Nephron (organoid): ENCODE measurements around the gene CXCR4.

ENCODE experiments used
- H3K27ac Mint-ChIP-seq, 3 experiments: 2 replicates each; pipeline ENCODE4 v1.8.0; 2020; ENCODE audit warnings: mixed read lengths in 3 of 3, mild to moderate bottlenecking in 2 of 3, moderate library complexity in 1 of 3
- H3K27me3 Mint-ChIP-seq: 2 replicates; pipeline ENCODE4 v1.8.0; 2021; ENCODE audit warnings: low read depth, mild to moderate bottlenecking, moderate library complexity, mixed read lengths
- H3K36me3 Mint-ChIP-seq: 2 replicates; pipeline ENCODE4 v1.8.0; 2020; ENCODE audit warnings: low read depth, mixed read lengths
- H3K4me1 Mint-ChIP-seq: 2 replicates; pipeline ENCODE4 v1.8.0; 2020; ENCODE audit warnings: mixed read lengths
- H3K4me3 Mint-ChIP-seq, 3 experiments: 2 replicates each; pipeline ENCODE4 v1.8.0; 2020; ENCODE audit warnings: mild to moderate bottlenecking in 3 of 3, mixed read lengths in 3 of 3, moderate library complexity in 2 of 3
- H3K9me3 Mint-ChIP-seq: 2 replicates; pipeline ENCODE4 v1.8.0; 2020; ENCODE audit warnings: mixed read lengths
- TF ChIP-seq, protein P1 (sequence below), 3 experiments: fragments of 200-600 bp; sonication (generic); IDR thresholded peaks; one replicate each; pipeline ENCODE4 v1.5.0; 2021; ENCODE audit warnings: antibody characterized with exemption in 3 of 3; ENCODE audit not compliant: unreplicated experiment in 3 of 3

The CXCR4 gene

DNA sequence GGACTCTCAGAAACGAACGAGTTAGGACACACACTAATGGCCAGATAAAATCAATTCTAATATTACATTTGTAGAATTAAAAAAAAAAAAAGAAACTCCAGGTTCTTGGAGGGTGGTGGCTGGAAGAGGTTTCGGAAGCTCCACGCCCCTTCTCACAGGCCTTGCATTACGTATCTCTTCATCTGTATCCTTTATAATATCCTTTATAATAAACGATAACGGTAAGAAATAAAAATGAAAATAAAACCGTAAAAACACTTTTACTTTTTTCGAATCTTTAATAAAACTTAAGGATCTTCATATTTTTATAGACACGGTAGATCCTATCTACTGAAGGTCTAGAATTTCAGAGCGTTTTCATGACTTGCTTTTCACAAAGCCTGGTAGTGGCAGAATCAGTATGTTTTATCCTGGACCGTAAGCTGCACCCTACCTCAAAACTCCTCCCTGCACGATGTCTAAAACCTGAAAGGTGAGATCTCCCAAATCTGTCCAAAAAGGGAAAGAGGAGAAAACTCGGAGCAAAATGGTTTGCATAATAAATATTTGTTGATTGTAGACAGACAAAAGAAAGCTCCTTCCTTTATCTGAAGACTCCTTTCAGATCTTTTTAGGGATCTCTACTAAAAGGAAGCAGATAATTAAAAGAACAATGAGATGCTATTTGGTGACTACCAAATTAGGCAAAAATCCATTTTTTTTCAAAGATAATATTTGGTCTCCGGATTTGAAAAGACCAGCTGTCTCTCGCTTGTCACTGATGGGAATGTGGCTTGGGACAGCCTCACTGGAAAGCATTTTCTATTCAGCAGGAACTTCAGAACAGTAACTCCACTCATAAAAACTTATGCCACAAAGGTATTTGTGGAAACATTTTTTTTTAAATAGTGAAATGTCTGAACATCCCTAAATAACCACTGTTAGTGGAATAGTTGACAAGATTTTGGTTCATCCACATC, 2.0 kb upstream of the CXCR4 start:
- peaks cover 5% of the 10 kb centered on the region for H3K36me3 Mint-ChIP-seq
- H3K27ac Mint-ChIP-seq: peak overlapping the region in 1 of 3 experiments; percentile 19
- peak overlapping the region; percentile 92 to 96 (median 95) for H3K4me3 Mint-ChIP-seq
- TF ChIP-seq, protein P1, sequence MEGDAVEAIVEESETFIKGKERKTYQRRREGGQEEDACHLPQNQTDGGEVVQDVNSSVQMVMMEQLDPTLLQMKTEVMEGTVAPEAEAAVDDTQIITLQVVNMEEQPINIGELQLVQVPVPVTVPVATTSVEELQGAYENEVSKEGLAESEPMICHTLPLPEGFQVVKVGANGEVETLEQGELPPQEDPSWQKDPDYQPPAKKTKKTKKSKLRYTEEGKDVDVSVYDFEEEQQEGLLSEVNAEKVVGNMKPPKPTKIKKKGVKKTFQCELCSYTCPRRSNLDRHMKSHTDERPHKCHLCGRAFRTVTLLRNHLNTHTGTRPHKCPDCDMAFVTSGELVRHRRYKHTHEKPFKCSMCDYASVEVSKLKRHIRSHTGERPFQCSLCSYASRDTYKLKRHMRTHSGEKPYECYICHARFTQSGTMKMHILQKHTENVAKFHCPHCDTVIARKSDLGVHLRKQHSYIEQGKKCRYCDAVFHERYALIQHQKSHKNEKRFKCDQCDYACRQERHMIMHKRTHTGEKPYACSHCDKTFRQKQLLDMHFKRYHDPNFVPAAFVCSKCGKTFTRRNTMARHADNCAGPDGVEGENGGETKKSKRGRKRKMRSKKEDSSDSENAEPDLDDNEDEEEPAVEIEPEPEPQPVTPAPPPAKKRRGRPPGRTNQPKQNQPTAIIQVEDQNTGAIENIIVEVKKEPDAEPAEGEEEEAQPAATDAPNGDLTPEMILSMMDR (IDR thresholded peaks at IDR 0.05; ENCODE audit: unreplicated experiment in 3 of 3): no peak
- peaks cover 62% of the 10 kb centered on the region for H3K4me1 Mint-ChIP-seq
- H3K9me3 Mint-ChIP-seq: no peaks in the 10 kb centered on the region
- peaks cover 89% of the 10 kb centered on the region for H3K27me3 Mint-ChIP-seq

DNA sequence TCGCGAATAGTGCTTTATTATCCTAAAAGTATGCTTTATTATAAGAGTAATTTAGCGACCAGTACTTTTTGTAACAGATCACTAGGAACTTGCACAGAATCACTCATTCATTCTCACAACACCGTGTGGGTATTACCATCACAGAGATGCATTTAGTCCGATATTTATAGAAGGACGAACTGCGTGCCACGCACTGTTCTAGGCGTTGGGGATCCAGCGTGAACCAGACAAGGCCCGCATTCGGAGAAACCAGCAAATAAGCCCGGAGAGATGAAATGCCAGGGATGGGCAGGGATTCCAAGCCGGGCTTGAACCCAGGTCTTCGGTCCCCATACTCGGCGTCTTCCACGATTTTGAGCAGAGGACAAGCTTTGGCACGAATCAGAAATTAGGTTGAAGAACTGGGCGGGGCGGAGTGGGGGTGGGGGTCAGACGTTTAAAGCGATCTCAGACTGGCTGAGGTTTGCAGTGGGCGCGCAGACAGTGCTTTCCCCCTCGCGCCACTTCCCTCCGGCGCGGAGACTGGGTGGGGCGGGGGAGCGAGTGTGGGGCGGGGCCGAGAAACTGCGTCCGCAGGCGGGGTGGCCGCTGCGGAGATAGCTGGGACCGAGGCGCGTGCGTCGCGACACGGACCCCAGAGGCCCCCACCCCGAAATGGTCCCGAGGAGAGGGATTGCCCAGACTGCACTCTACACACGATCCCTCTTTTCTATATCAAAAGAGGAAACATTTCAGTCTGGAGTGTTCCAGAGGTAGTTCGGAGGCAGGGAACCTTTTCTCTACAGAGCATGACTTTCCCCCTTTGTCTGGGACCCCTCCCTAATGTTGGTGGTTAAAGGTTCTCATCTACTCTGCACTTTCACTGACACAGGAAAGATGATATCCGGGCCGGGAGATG, 1.1 kb upstream of the CXCR4 start:
- no peaks in the 10 kb centered on the region for H3K9me3 Mint-ChIP-seq
- TF ChIP-seq, protein P1 (IDR thresholded peaks at IDR 0.05; ENCODE audit: unreplicated experiment in 3 of 3): no peak
- H3K27ac Mint-ChIP-seq: peak overlapping the region in 2 of 3 experiments; percentile 62 to 72
- peaks cover 87% of the 10 kb centered on the region for H3K27me3 Mint-ChIP-seq
- H3K4me3 Mint-ChIP-seq: peak overlapping the region; percentile 92 to 96 (median 95)
- peaks cover 63% of the 10 kb centered on the region for H3K4me1 Mint-ChIP-seq
- H3K36me3 Mint-ChIP-seq: peaks cover 12% of the 10 kb centered on the region

DNA sequence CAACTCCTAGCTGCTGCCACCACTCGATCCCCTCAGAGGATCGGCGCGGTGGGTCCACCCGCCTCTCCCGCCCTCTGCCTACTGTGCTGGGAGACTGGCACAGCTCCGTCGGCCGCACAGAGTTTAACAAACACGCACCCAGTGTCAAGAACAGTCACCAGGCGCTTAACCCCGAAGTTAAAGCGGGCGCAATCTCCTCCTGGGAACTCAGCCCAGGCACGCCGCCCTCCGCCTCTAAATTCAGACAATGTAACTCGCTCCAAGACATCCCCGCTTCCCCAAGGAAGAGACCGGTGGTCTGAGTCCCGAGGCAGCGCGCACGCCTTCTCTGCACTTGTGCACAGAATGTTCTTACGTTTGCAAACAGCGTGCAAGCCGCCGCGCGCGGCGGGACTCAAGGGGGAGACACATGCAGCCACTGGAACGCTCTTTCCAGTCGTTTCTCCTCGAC, 533 bp downstream of the CXCR4 start:
- Mint-ChIP-seq H3K27ac (peak overlapping the region; percentile 72 to 83 (median 82)), H3K36me3 (peaks cover 21% of the 10 kb centered on the region), H3K4me3 (peak overlapping the region; percentile 92 to 96 (median 95)), H3K4me1 (peaks cover 71% of the 10 kb centered on the region), H3K9me3 (no peaks in the 10 kb centered on the region), H3K27me3 (peaks cover 85% of the 10 kb centered on the region)
- TF ChIP-seq, protein P1 (IDR thresholded peaks at IDR 0.05; ENCODE audit: unreplicated experiment in 3 of 3): peak in 1 of 3 experiments; percentile 22

DNA sequence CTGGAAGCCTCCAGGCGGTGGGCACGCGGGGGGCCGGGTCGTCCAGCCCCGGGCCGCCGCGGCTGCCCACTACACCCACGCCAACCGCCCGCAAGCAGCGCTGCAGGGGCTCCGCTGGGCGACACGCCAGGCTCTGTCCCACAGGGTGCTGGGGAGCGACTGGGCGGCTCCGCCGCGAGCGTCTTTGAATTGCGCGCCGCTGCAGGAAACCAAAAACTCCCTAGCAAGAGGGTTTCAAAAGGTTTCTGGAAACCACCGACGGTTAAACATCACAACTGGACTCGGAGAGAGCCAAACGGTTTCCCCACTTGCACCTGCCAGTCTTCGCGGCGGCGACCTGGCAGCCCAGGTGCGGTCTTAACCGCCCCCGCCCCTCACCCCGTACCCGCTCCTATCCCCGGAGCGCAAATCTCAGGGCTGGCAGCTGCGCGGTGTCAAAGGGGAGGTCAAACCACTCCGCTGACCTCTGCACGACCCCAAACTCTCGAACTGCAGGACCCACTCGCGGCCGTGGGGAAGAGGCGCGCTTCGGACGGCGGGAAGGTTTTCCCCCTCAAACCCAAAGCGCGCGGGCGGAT, 1.0 kb downstream of the CXCR4 start:
- H3K4me3 Mint-ChIP-seq: peak overlapping the region; percentile 92 to 96 (median 95)
- TF ChIP-seq, protein P1 (IDR thresholded peaks at IDR 0.05; ENCODE audit: unreplicated experiment in 3 of 3): no peak
- peaks cover 69% of the 10 kb centered on the region for H3K4me1 Mint-ChIP-seq
- H3K27ac Mint-ChIP-seq: peak overlapping the region in 1 of 3 experiments; percentile 72
- H3K36me3 Mint-ChIP-seq: peaks cover 22% of the 10 kb centered on the region
- H3K9me3 Mint-ChIP-seq: no peaks in the 10 kb centered on the region
- peaks cover 80% of the 10 kb centered on the region for H3K27me3 Mint-ChIP-seq

DNA sequence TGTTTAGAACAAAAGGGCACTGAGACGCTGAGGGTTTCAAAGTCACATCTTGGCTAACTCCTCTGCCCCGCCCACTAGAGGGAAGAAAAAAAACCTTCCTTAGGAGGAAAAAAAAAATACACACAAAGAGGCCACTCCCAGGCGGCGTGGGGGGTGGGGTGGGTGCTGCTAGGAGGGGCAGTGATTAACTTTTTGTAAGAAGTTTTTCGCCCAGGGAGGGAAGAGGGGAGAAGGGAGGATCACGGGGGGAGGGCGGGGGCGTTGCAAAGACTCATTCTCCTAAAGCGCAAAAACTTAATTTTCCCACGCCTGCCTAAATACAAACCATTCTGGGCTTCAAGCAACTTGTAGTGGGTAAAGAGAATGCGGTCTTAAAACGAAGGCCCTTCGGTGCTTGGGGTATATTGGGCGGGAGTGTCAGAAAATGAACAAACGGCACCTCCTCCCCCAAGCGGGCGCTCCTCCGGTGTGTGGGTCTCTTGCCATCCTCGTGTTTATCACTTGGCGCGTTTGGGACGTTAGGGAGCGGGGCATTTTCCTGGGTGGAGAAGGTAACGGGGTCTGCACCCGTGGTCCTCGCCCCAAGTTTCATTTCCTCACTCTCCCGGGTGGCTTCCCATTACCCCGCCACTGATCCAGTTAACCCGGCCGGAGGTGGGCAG, 1.7 kb downstream of the CXCR4 start:
- H3K36me3 Mint-ChIP-seq: peaks cover 22% of the 10 kb centered on the region
- H3K4me1 Mint-ChIP-seq: peaks cover 63% of the 10 kb centered on the region
- H3K9me3 Mint-ChIP-seq: no peaks in the 10 kb centered on the region
- H3K27ac Mint-ChIP-seq: no peak overlapping the region
- peak overlapping the region; percentile 83 to 92 (median 85) for H3K4me3 Mint-ChIP-seq
- TF ChIP-seq, protein P1 (IDR thresholded peaks at IDR 0.05; ENCODE audit: unreplicated experiment in 3 of 3): no peak
- peaks cover 73% of the 10 kb centered on the region for H3K27me3 Mint-ChIP-seq
